Left lung (tissue), 10 donors: ENCODE results near the gene PDE11A. TPM values are rescaled to one million over a fixed set of nuclear protein-coding genes. Genes with fewer than 3 reads are reported as not detected.
A peak's percentile ranks its signal among the peaks of the same experiment; 100 is the strongest.

ENCODE experiments used
- ATAC-seq: fragments of 200-7000 bp; cut with Tn5 transposase; one replicate; pipeline ENCODE4 v1.9.1; 2020; ENCODE audit warnings: moderate library complexity
- DNase-seq, 4 donors: peaks; one replicate each; pipeline ENCODE4 v3.0.0-alpha.2; 2013 to 2020
- H3K27ac ChIP-seq, 2 donors: fragments of 200-600 bp; sonication (generic) in 1 of 2; one replicate each; pipeline versions ENCODE4 v1.5.0 to v1.8.0; 2020 to 2021
- H3K27me3 ChIP-seq, 2 donors: fragments of 200-600 bp; sonication (generic) in 1 of 2; one replicate each; pipeline versions ENCODE4 v1.5.0 to v1.8.0; 2020 to 2021
- H3K36me3 ChIP-seq, 2 donors: fragments of 200-600 bp; sonication (generic) in 1 of 2; one replicate each; pipeline versions ENCODE4 v1.5.0 to v1.8.0; 2020 to 2021
- H3K4me1 ChIP-seq, 2 donors: fragments of 200-600 bp; one replicate each; pipeline ENCODE4 v1.8.0; 2021
- H3K4me3 ChIP-seq, 2 donors: fragments of 200-600 bp; sonication (generic) in 1 of 2; one replicate each; pipeline versions ENCODE4 v1.5.0 to v1.8.0; 2020 to 2021; ENCODE audit warnings: mild to moderate bottlenecking in 1 of 2
- H3K9me3 ChIP-seq, 2 donors: fragments of 200-600 bp; sonication (generic) in 1 of 2; one replicate each; pipeline versions ENCODE4 v1.5.0 to v1.8.0; 2020 to 2021
- CTCF ChIP-seq, 2 donors: fragments of 200-600 bp; sonication (generic) in 1 of 2; IDR thresholded peaks; one replicate each; pipeline versions ENCODE4 v1.5.0 to v1.8.0; 2021; ENCODE audit warnings: antibody characterized with exemption in 2 of 2
- intact Hi-C, 2 donors: fragments of 100-400 bp; cut with DNase I; formaldehyde crosslinking; loops; one replicate each; pipeline versions ENCODE4 v1.11.2 to v1.14.2; 2022
- polyA plus RNA-seq, 6 donors: library from polyadenylated mRNA; unstranded; fragments of 120-200 nt; gene quantifications; one replicate each; pipeline ENCODE4 v1.2.1, GENCODE V29; 2013; ENCODE audit not compliant: insufficient read length in 6 of 6
- total RNA-seq, 2 donors: library from RNA; stranded (reverse); fragmentation: NEBNext Ultra II Directional; extraction: Animal tissue kit (Norgen Biotek cat#: 25700); gene quantifications; one replicate each; pipeline ENCODE4 v1.2.1, GENCODE V29; 2021
- donor health status: DM: no; HTN: yes; CAD: no.
- donor health status: DM: no; HTN: no; CAD: no.

Gene PDE11A
- total and polyA plus RNA-seq, 8 donors: 0.24 to 0.73 (median 0.35) TPM

GRCh38 chr2:178114462-178114861 is 41.9 kb upstream of the PDE11A start:
- no peak for ATAC-seq

GRCh38 chr2:178112202-178113152 is 39.9 kb upstream of the PDE11A start, which contains the start of gene RBM45:
Gene RBM45, plus strand, starts transcription at chr2:178112437. Its CDS starts 110 bp downstream, at chr2:178112547.
- Histone ChIP-seq H3K27ac (peak within 1 kb of the TSS; percentile 67 to 84), H3K4me1 (peaks cover 4 to 14% of the 10 kb centered on the region in 2 donors), H3K4me3 (peak within 1 kb of the TSS; percentile 88 to 91), H3K9me3 (no peaks in the 10 kb centered on the region), H3K27me3 (no peaks in the 10 kb centered on the region), H3K36me3 (no peaks in the 10 kb centered on the region)
- ATAC-seq (peak; percentile 99), DNase-seq (peak; percentile 86 to 99 (median 92))
- peak; percentile 96 to 98 for TF ChIP-seq CTCF (IDR thresholded peaks at IDR 0.05)
- intact Hi-C loops: no loop called here

More at GRCh38 chr2:178114462-178114861, 41.9 kb upstream of the PDE11A start:
- DNase-seq: no peak
- H3K4me3 ChIP-seq: no peak overlapping the region
- no peaks in the 10 kb centered on the region for H3K9me3 ChIP-seq
- no peaks in the 10 kb centered on the region for H3K27me3 ChIP-seq
- H3K4me1 ChIP-seq: peaks cover 4 to 14% of the 10 kb centered on the region in 2 donors
- H3K27ac ChIP-seq: no peak overlapping the region
- TF ChIP-seq CTCF (IDR thresholded peaks at IDR 0.05): no peak
- intact Hi-C loops: no loop called here
- H3K36me3 ChIP-seq: no peaks in the 10 kb centered on the region

GRCh38 chr2:178111743-178112142 is 39.2 kb upstream of the PDE11A start:
- Histone ChIP-seq H3K4me3 (peak overlapping the region in 1 of 2 donors; percentile 88), H3K4me1 (peaks cover 4 to 14% of the 10 kb centered on the region in 2 donors), H3K27ac (peak overlapping the region in 1 of 2 donors; percentile 84), H3K27me3 (no peaks in the 10 kb centered on the region), H3K36me3 (no peaks in the 10 kb centered on the region), H3K9me3 (no peaks in the 10 kb centered on the region)
- no peak for TF ChIP-seq CTCF (IDR thresholded peaks at IDR 0.05)
- ATAC-seq (no peak), DNase-seq (no peak)
- intact Hi-C loops: no loop called here

GRCh38 chr2:178110681-178111080 is 38.1 kb upstream of the PDE11A start:
- DNase-seq: no peak
- no peak overlapping the region for H3K4me3 ChIP-seq
- peaks cover 4 to 14% of the 10 kb centered on the region in 2 donors for H3K4me1 ChIP-seq
- no peak for ATAC-seq
- H3K36me3 ChIP-seq: no peaks in the 10 kb centered on the region
- TF ChIP-seq CTCF (IDR thresholded peaks at IDR 0.05): no peak
- no peaks in the 10 kb centered on the region for H3K9me3 ChIP-seq
- no peak overlapping the region for H3K27ac ChIP-seq
- intact Hi-C loops: no loop called here
- no peaks in the 10 kb centered on the region for H3K27me3 ChIP-seq

- no peaks in the 10 kb centered on the region for H3K36me3 ChIP-seq
- TF ChIP-seq CTCF (IDR thresholded peaks at IDR 0.05): peak; percentile 35 to 39
- no peak for ATAC-seq
These were observed 37.2 kb upstream of the PDE11A start for GRCh38 chr2:178109813-178110212.

More at GRCh38 chr2:178109813-178110212, 37.2 kb upstream of the PDE11A start:
- Histone ChIP-seq H3K27ac (no peak overlapping the region), H3K27me3 (no peaks in the 10 kb centered on the region), H3K9me3 (no peaks in the 10 kb centered on the region), H3K4me1 (peaks cover 4 to 14% of the 10 kb centered on the region in 2 donors), H3K4me3 (no peak overlapping the region)
- peak in 1 of 4 donors; percentile 35 for DNase-seq
- intact Hi-C loops: no loop called here
